A673 (cell line): Measurements from ENCODE around the gene PEX14.

ENCODE experiments used
- EZH2 ChIP-seq: fragments of 200-600 bp; sonication (generic); IDR thresholded peaks from 2 replicates; pipeline ENCODE4 v1.6.1; 2017; ENCODE audit warnings: borderline replicate concordance, low read depth, mild to moderate bottlenecking, mixed read lengths, antibody characterized with exemption, low read length; ENCODE audit not compliant: poor library complexity, severe bottlenecking
- TF ChIP-seq, protein P1 (sequence below): fragments of 300-800, 200-600 bp; sonication (generic); conservative IDR thresholded peaks from 2 replicates; pipeline ENCODE4 v1.5.1; 2017; ENCODE audit warnings: low read depth, mild to moderate bottlenecking, antibody characterized with exemption, low read length, moderate library complexity, mixed read lengths

DNA sequence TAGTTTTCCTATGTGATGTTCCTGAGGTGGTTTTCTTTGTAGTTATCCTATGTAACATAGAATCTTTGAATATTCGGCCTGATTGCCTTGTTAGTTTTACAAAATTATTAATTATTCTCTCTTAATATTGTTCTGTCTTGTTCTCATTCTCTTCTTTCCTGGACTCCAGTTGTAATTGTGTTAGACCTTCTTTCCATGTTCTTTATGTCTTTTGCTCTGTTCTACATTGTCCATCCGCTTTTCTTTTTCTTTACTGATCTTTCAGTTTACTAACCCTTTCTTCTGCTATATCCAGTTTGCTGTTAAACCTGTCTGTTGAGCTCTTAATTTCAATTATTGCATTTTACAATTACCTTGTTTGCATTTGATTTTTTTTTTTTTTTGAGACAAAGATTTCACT is 89.3 kb downstream of the PEX14 start:
- no peak for TF ChIP-seq EZH2
- TF ChIP-seq, protein P1, sequence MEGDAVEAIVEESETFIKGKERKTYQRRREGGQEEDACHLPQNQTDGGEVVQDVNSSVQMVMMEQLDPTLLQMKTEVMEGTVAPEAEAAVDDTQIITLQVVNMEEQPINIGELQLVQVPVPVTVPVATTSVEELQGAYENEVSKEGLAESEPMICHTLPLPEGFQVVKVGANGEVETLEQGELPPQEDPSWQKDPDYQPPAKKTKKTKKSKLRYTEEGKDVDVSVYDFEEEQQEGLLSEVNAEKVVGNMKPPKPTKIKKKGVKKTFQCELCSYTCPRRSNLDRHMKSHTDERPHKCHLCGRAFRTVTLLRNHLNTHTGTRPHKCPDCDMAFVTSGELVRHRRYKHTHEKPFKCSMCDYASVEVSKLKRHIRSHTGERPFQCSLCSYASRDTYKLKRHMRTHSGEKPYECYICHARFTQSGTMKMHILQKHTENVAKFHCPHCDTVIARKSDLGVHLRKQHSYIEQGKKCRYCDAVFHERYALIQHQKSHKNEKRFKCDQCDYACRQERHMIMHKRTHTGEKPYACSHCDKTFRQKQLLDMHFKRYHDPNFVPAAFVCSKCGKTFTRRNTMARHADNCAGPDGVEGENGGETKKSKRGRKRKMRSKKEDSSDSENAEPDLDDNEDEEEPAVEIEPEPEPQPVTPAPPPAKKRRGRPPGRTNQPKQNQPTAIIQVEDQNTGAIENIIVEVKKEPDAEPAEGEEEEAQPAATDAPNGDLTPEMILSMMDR, result no peak
